RWPE1 (cell line): ENCODE data around the gene FBXO9.

Experiments used
- CTCF ChIA-PET: fragments of 350-600 bp; sonication (Branson Sonifier 250); formaldehyde crosslinking; extraction: SDS; loops from one replicate; lab custom pipeline; 2021; lab: Yijun Ruan, JAX
- POLR2A ChIA-PET: fragments of 400-600 bp; formaldehyde crosslinking; extraction: SDS; loops from one replicate; lab custom pipeline; 2020; ENCODE audit warnings: antibody characterized with exemption; ENCODE audit not compliant: low non-redundant PET; lab: Yijun Ruan, JAX
- DNase-seq: peaks from one replicate; pipeline ENCODE4 v3.0.0; 2012; ENCODE audit warnings: low spot score
- H3K27ac ChIP-seq: fragments of 450-650 bp; 2 replicates; pipeline ENCODE4 v1.5.1; 2017
- TF ChIP-seq, protein P1 (sequence below): fragments of 450-650 bp; conservative IDR thresholded peaks from 2 replicates; pipeline ENCODE4 v1.5.1; 2017; ENCODE audit warnings: low read depth, mild to moderate bottlenecking

Gene FBXO9

DNA sequence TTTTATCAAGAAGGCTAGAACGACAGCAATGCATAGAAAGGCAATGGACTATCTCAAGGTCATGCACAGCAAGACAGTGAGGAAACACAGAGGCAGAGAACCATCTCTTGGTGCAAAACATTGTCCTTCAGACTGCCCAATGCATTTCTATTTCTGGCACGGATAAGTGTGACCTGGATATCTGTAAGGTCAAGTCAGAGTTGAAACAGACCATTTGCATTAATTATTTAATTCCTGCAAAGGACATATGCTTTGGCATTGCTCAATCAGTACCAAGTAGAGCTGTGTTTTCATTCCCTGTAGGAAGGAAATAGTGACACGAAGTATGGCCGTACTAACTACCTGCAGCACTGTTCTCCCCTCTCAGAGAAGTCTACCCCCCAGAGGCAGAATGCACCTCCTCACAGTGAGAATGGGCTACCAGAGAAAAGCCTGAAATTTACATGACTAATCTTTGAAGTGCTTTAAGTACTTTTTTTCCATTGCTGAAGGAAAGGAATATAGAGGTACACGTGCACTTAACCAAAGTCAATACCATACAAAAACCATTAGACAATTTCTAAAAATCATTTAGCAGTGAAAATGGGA, 38.0 kb upstream of the FBXO9 start:
- TF ChIP-seq, protein P1, sequence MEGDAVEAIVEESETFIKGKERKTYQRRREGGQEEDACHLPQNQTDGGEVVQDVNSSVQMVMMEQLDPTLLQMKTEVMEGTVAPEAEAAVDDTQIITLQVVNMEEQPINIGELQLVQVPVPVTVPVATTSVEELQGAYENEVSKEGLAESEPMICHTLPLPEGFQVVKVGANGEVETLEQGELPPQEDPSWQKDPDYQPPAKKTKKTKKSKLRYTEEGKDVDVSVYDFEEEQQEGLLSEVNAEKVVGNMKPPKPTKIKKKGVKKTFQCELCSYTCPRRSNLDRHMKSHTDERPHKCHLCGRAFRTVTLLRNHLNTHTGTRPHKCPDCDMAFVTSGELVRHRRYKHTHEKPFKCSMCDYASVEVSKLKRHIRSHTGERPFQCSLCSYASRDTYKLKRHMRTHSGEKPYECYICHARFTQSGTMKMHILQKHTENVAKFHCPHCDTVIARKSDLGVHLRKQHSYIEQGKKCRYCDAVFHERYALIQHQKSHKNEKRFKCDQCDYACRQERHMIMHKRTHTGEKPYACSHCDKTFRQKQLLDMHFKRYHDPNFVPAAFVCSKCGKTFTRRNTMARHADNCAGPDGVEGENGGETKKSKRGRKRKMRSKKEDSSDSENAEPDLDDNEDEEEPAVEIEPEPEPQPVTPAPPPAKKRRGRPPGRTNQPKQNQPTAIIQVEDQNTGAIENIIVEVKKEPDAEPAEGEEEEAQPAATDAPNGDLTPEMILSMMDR, result no peak

GRCh38 chr6:53028467-53028866, 36.7 kb upstream of the FBXO9 start:
- TF ChIP-seq, protein P1, result no peak
- CTCF ChIA-PET, result no interaction called here
- no peak for DNase-seq
- no peak overlapping the region for H3K27ac ChIP-seq
- POLR2A ChIA-PET, result no interaction called here

More for the DNA sequence above, 38.0 kb upstream of the FBXO9 start:
- DNase-seq, result no peak
- CTCF ChIA-PET, result no interaction called here
- POLR2A ChIA-PET, result no interaction called here
- no peak overlapping the region for H3K27ac ChIP-seq

DNA sequence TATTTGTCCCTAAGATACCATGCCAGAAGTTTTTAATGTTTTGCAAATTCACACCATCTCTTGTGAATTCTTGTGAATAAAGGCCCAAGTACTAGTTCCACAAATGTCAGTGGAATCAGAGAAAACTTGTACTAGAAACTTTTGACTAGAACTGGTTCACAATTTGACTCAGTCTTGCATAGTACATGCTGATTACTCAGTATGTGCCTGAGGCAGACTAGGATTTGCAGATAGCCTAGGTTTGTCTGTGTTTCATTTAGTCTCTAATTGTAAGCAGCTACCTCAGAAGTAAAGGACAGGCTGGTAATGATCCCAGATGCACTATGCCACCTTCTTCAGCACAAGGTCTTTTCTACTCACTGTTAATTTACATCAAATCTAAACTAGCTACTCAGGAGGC, 35.9 kb upstream of the FBXO9 start:
- ChIA-PET POLR2A (no interaction called here), CTCF (interaction anchor here (0.9 kb wide), 1 partner anchor 344 kb away, joined by 4 read pairs; no protein-coding TSS in a partner anchor)
- TF ChIP-seq, protein P1, result no peak
- no peak for DNase-seq
- no peak overlapping the region for H3K27ac ChIP-seq

- DNase-seq, result no peak
- TF ChIP-seq, protein P1, result no peak
- ChIA-PET CTCF (interaction anchor here (0.5 to 0.9 kb wide), 2 partner anchors 10 to 345 kb away, joined by 3 to 4 read pairs; no protein-coding TSS in a partner anchor), POLR2A (no interaction called here)
- no peak overlapping the region for H3K27ac ChIP-seq
Measured at GRCh38 chr6:53029761-53030160, 35.4 kb upstream of the FBXO9 start.

DNA sequence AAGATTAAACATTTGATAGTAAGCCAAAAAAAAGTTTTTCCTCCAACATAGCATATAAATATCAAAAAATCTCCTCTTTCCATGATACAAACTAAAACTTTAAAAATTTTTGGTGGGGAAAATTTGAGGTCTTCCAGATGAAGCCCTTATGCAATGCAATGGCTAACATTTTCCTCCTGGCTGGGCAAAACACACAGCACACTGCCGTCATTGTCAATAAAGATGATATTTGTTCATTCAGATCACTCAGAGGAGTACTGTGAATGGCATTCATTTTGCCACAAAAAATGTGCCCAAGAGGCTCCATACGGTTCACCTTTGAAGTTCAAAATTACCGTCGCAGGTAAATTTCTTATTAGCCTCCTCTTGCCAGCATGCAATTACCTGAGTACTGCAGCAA, 33.9 kb upstream of the FBXO9 start:
- POLR2A ChIA-PET, result no interaction called here
- CTCF ChIA-PET, result no interaction called here

DNA sequence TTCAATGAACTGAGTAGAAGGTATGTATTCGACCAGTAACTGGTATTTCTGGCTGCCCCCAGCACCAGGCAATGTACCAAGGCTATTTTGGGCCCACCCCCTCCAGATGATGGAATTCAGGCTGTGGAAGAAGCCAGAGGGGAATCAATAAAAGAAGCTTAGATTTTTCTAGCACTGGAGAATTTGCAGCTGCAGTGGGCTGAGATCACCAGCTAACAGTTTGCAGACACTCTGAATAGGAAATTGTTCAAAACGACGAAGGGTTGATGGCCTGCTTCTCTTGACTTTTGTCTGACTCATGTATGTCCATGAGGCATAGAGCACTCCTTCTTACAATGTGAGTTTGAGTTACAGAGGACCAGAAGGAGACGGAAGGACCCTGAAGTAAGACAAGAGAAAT, 32.4 kb upstream of the FBXO9 start:
- no peak overlapping the region for H3K27ac ChIP-seq
- ChIA-PET POLR2A (no interaction called here), CTCF (interaction anchor here (0.6 kb wide), 2 partner anchors 18 to 31 kb away, joined by 3 read pairs; no protein-coding TSS in a partner anchor)
- no peak for DNase-seq
- TF ChIP-seq, protein P1, result no peak

More for the DNA sequence above, 33.9 kb upstream of the FBXO9 start:
- no peak overlapping the region for H3K27ac ChIP-seq
- TF ChIP-seq, protein P1, result no peak
- DNase-seq, result no peak
